HepG2 (cell line): ENCODE measurements around the gene CD300LF. TPM values are rescaled to one million over a fixed set of nuclear protein-coding genes. Genes with fewer than 3 reads are reported as not detected.
A peak's percentile ranks its signal among the peaks of the same experiment; 100 is the strongest.

Experiments used
- AKAP8 ChIP-seq: sonication (generic); formaldehyde crosslinking; IDR thresholded peaks from 2 replicates; pipeline ENCODE4 v1.5.1; 2020; ENCODE audit warnings: mild to moderate bottlenecking, missing genetic modification reagents
- CHD2 ChIP-seq: IDR thresholded peaks from 2 replicates; pipeline ENCODE4 v1.6.1; 2011; ENCODE audit warnings: low read depth, low read length, improper control_type of control experiment
- MED1 ChIP-seq: sonication (generic); formaldehyde crosslinking; IDR thresholded peaks from 2 replicates; pipeline ENCODE4 v1.4.0; 2020; ENCODE audit warnings: missing genetic modification reagents
- NCOA2 ChIP-seq: sonication (generic); formaldehyde crosslinking; IDR thresholded peaks from 2 replicates; pipeline ENCODE4 v1.8.0; 2022; ENCODE audit warnings: inconsistent platforms
- PHF5A ChIP-seq: IDR thresholded peaks from one replicate; pipeline ENCODE4 v1.6.1; 2018; ENCODE audit warnings: low read depth, missing genetic modification reagents; ENCODE audit not compliant: unreplicated experiment
- SNAPC2 ChIP-seq: sonication (generic); formaldehyde crosslinking; IDR thresholded peaks from 2 replicates; pipeline ENCODE4 v1.8.1; 2022; ENCODE audit warnings: mild to moderate bottlenecking, missing genetic modification reagents
- XBP1 ChIP-seq: sonication (generic); formaldehyde crosslinking; IDR thresholded peaks from 2 replicates; pipeline ENCODE4 v1.5.0; 2020; ENCODE audit warnings: missing genetic modification reagents
- ZBTB20 ChIP-seq: sonication (generic); formaldehyde crosslinking; IDR thresholded peaks from 2 replicates; pipeline ENCODE4 v1.8.1; 2023; ENCODE audit warnings: missing genetic modification reagents, low read depth, mild to moderate bottlenecking, borderline replicate concordance
- ZNF12 ChIP-seq: sonication (generic); formaldehyde crosslinking; IDR thresholded peaks from 2 replicates; pipeline ENCODE4 v1.5.0; 2020; ENCODE audit warnings: missing genetic modification reagents
- ZNF136 ChIP-seq: sonication (generic); formaldehyde crosslinking; IDR thresholded peaks from 2 replicates; pipeline ENCODE4 v1.8.1; 2022; ENCODE audit warnings: low read depth, mild to moderate bottlenecking, moderate library complexity, missing genetic modification reagents
- ZNF263 ChIP-seq: sonication (generic); formaldehyde crosslinking; IDR thresholded peaks from 2 replicates; pipeline ENCODE4 v1.4.0; 2020; ENCODE audit warnings: missing genetic modification reagents
- ZNF451 ChIP-seq: sonication (generic); formaldehyde crosslinking; IDR thresholded peaks from 2 replicates; pipeline ENCODE4 v1.5.0; 2020; ENCODE audit warnings: mild to moderate bottlenecking, missing genetic modification reagents
- ZNF749 ChIP-seq: sonication (generic); formaldehyde crosslinking; IDR thresholded peaks from 2 replicates; pipeline ENCODE4 v1.8.0; 2022; ENCODE audit warnings: mild to moderate bottlenecking, missing genetic modification reagents, moderate library complexity, borderline replicate concordance
- ZNF768 ChIP-seq: sonication (generic); formaldehyde crosslinking; IDR thresholded peaks from 2 replicates; pipeline ENCODE4 v1.4.0; 2020; ENCODE audit warnings: missing genetic modification reagents
- ZSCAN20 ChIP-seq: sonication (generic); formaldehyde crosslinking; IDR thresholded peaks from 2 replicates; pipeline ENCODE4 v1.4.0; 2020; ENCODE audit warnings: missing genetic modification reagents, mild to moderate bottlenecking, borderline replicate concordance
- polyA plus RNA-seq, 8 experiments: library from polyadenylated mRNA; depleted of rRNA in 3 of 8; stranded (reverse) in 7 of 8; unstranded in 1 of 8; fragments of >200 nt; fragmentation: Illumina TruSeq in 4 of 8; extraction: Trizol in 4 of 8; gene quantifications; 2 replicates each; pipeline versions ENCODE4 v1.2.1 to v1.2.3, GENCODE V29; 2011 to 2016; ENCODE audit warnings: low read depth in 4 of 8, missing spikeins in 1 of 8, mixed read lengths in 1 of 8; ENCODE audit not compliant: insufficient read depth in 1 of 8
- total RNA-seq, 5 experiments: library from RNA; depleted of rRNA; stranded (reverse); fragments of >200 nt; fragmentation: Illumina TruSeq; extraction: Trizol; gene quantifications; 2 replicates each; pipeline ENCODE4 v1.2.3, GENCODE V29; 2016; ENCODE audit warnings: low read depth in 1 of 5
- TF ChIP-seq, protein P1 (sequence below): sonication (generic); formaldehyde crosslinking; IDR thresholded peaks from 2 replicates; pipeline ENCODE4 v1.4.0; 2020; ENCODE audit warnings: missing genetic modification reagents, low read depth, mild to moderate bottlenecking, borderline replicate concordance
- TF ChIP-seq, protein P2 (sequence below): sonication (generic); formaldehyde crosslinking; IDR thresholded peaks from 2 replicates; pipeline ENCODE4 v1.4.0; 2020; ENCODE audit warnings: missing genetic modification reagents
- TF ChIP-seq, protein P3 (sequence below): sonication (generic); formaldehyde crosslinking; IDR thresholded peaks from 2 replicates; pipeline ENCODE4 v1.5.0; 2020; ENCODE audit warnings: missing genetic modification reagents
- TF ChIP-seq, protein P4 (sequence below): sonication (generic); formaldehyde crosslinking; IDR thresholded peaks from 2 replicates; pipeline ENCODE4 v1.4.0; 2020; ENCODE audit warnings: missing genetic modification reagents
- TF ChIP-seq, protein P5 (sequence below): sonication (generic); formaldehyde crosslinking; IDR thresholded peaks from 2 replicates; pipeline ENCODE4 v1.8.0; 2022; ENCODE audit warnings: mild to moderate bottlenecking, missing genetic modification reagents, moderate library complexity
- TF ChIP-seq, protein P6 (sequence below): sonication (generic); formaldehyde crosslinking; IDR thresholded peaks from 2 replicates; pipeline ENCODE4 v1.4.0; 2020; ENCODE audit warnings: missing genetic modification reagents

The CD300LF gene
- total and polyA plus RNA-seq, 2 of the 13 experiments (the other 11 are each of a cell fraction or from before 2014, with no cell fraction given), result not detected

DNA sequence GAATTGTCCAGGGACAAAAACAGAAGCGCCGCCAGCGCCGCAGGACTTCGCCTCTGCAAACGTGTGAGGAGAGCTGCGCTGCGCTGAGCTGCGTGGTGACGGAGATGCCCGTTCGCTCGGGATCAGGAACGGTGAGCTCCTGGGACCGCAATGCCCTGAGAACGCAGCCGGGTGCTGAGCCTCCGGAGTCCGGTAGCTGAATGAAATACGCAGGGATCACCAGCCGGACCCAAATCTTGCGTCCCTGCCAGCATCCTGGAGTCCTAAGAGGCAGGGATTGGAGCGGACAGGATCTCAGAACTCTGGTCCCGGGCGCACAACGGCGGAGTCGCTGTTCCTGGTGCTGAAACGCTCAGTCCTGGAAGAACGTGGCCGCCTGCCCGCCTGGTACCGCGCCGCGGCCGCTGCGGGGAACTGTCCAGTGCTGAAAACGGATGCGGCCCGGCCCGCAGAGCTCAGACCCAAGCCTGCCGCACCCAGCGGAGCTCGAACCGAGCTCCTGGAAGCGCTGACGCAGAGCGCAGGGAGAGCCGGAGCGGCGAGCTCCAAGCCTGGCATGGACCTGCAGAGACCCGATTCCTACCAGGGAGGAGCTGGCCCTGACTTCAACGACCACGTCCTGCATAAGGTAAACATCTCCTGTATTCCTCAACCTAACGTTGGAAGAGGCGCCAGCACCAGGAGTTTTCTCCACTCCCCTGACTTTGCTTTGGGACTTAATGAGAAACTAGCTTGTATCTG, 41.5 kb downstream of the CD300LF start (continued):
- TF ChIP-seq, protein P1, sequence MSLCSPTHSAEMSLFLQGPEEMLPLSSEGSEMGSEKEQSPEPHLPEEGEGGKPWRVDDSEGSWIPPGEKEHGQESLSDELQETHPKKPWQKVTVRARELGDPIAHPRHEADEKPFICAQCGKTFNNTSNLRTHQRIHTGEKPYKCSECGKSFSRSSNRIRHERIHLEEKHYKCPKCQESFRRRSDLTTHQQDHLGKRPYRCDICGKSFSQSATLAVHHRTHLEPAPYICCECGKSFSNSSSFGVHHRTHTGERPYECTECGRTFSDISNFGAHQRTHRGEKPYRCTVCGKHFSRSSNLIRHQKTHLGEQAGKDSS (CRISPR knock-in tag), result peak; percentile 99
- TF ChIP-seq, protein P2, sequence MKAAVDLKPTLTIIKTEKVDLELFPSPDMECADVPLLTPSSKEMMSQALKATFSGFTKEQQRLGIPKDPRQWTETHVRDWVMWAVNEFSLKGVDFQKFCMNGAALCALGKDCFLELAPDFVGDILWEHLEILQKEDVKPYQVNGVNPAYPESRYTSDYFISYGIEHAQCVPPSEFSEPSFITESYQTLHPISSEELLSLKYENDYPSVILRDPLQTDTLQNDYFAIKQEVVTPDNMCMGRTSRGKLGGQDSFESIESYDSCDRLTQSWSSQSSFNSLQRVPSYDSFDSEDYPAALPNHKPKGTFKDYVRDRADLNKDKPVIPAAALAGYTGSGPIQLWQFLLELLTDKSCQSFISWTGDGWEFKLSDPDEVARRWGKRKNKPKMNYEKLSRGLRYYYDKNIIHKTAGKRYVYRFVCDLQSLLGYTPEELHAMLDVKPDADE (CRISPR knock-in tag), result peak; percentile 100
- TF ChIP-seq, protein P3, sequence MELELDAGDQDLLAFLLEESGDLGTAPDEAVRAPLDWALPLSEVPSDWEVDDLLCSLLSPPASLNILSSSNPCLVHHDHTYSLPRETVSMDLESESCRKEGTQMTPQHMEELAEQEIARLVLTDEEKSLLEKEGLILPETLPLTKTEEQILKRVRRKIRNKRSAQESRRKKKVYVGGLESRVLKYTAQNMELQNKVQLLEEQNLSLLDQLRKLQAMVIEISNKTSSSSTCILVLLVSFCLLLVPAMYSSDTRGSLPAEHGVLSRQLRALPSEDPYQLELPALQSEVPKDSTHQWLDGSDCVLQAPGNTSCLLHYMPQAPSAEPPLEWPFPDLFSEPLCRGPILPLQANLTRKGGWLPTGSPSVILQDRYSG (CRISPR knock-in tag), result peak; percentile 100
- TF ChIP-seq AKAP8 (CRISPR knock-in tag) (peak; percentile 99), MED1 (CRISPR knock-in tag) (peak; percentile 95), ZNF768 (peak; percentile 96), ZBTB20 (CRISPR knock-in tag) (peak; percentile 100), ZNF451 (CRISPR knock-in tag) (peak; percentile 100), ZSCAN20 (CRISPR knock-in tag) (peak; percentile 100), ZNF12 (CRISPR knock-in tag) (peak; percentile 98), ZNF136 (CRISPR knock-in tag) (peak; percentile 100), NCOA2 (CRISPR knock-in tag) (peak; percentile 95), PHF5A (peak; percentile 89), ZNF263 (CRISPR knock-in tag) (peak; percentile 96), SNAPC2 (peak; percentile 99), ZNF749 (CRISPR knock-in tag) (peak; percentile 100), XBP1 (CRISPR knock-in tag) (peak; percentile 99), CHD2 (no peak)
- TF ChIP-seq, protein P4, sequence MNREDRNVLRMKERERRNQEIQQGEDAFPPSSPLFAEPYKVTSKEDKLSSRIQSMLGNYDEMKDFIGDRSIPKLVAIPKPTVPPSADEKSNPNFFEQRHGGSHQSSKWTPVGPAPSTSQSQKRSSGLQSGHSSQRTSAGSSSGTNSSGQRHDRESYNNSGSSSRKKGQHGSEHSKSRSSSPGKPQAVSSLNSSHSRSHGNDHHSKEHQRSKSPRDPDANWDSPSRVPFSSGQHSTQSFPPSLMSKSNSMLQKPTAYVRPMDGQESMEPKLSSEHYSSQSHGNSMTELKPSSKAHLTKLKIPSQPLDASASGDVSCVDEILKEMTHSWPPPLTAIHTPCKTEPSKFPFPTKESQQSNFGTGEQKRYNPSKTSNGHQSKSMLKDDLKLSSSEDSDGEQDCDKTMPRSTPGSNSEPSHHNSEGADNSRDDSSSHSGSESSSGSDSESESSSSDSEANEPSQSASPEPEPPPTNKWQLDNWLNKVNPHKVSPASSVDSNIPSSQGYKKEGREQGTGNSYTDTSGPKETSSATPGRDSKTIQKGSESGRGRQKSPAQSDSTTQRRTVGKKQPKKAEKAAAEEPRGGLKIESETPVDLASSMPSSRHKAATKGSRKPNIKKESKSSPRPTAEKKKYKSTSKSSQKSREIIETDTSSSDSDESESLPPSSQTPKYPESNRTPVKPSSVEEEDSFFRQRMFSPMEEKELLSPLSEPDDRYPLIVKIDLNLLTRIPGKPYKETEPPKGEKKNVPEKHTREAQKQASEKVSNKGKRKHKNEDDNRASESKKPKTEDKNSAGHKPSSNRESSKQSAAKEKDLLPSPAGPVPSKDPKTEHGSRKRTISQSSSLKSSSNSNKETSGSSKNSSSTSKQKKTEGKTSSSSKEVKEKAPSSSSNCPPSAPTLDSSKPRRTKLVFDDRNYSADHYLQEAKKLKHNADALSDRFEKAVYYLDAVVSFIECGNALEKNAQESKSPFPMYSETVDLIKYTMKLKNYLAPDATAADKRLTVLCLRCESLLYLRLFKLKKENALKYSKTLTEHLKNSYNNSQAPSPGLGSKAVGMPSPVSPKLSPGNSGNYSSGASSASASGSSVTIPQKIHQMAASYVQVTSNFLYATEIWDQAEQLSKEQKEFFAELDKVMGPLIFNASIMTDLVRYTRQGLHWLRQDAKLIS (CRISPR knock-in tag), result peak; percentile 93; the same call in 1 of the 2 replicates
- TF ChIP-seq, protein P5, sequence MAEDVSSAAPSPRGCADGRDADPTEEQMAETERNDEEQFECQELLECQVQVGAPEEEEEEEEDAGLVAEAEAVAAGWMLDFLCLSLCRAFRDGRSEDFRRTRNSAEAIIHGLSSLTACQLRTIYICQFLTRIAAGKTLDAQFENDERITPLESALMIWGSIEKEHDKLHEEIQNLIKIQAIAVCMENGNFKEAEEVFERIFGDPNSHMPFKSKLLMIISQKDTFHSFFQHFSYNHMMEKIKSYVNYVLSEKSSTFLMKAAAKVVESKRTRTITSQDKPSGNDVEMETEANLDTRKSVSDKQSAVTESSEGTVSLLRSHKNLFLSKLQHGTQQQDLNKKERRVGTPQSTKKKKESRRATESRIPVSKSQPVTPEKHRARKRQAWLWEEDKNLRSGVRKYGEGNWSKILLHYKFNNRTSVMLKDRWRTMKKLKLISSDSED, result peak; percentile 99
- TF ChIP-seq, protein P6, sequence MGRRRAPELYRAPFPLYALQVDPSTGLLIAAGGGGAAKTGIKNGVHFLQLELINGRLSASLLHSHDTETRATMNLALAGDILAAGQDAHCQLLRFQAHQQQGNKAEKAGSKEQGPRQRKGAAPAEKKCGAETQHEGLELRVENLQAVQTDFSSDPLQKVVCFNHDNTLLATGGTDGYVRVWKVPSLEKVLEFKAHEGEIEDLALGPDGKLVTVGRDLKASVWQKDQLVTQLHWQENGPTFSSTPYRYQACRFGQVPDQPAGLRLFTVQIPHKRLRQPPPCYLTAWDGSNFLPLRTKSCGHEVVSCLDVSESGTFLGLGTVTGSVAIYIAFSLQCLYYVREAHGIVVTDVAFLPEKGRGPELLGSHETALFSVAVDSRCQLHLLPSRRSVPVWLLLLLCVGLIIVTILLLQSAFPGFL (CRISPR knock-in tag), result peak; percentile 99
